Right atrium auricular region (tissue), 2 donors: ENCODE data around the gene PWP1. TPM values are rescaled to one million over a fixed set of nuclear protein-coding genes. Genes with fewer than 3 reads are reported as not detected.

Experiments used
- DNase-seq: peaks from one replicate; pipeline ENCODE4 v3.0.0-alpha.2; 2019; ENCODE audit warnings: low spot score
- H3K27ac ChIP-seq, 2 donors: fragments of 200-600 bp; sonication (generic); 1 replicate in 1 of 2; 2 replicates in 1 of 2; pipeline ENCODE4 v1.5.1; 2016 to 2019
- H3K27me3 ChIP-seq, 2 donors: fragments of 200-600 bp; sonication (generic); one replicate each; pipeline versions ENCODE4 v1.5.1 to v1.6.0; 2017 to 2019
- H3K36me3 ChIP-seq: fragments of 200-600 bp; sonication (generic); one replicate; pipeline ENCODE4 v1.5.1; 2016
- H3K4me1 ChIP-seq, 2 donors: fragments of 200-600 bp; sonication (generic); one replicate each; pipeline versions ENCODE4 v1.5.1 to v1.6.0; 2017 to 2019
- H3K4me3 ChIP-seq, 2 donors: fragments of 200-600 bp; sonication (generic); 1 replicate in 1 of 2; 2 replicates in 1 of 2; pipeline ENCODE4 v1.5.1; 2017 to 2019; ENCODE audit warnings: mild to moderate bottlenecking in 1 of 2, moderate library complexity in 1 of 2
- H3K9me3 ChIP-seq, 2 donors: fragments of 200-600 bp; sonication (generic); one replicate each; pipeline ENCODE4 v1.5.1; 2019
- CTCF ChIP-seq, 2 donors: fragments of 200-600 bp; sonication (generic); IDR thresholded peaks; one replicate each; pipeline ENCODE4 v1.5.1; 2019; ENCODE audit warnings: antibody characterized with exemption in 2 of 2
- total RNA-seq, 2 donors: library from RNA; depleted of rRNA; stranded (reverse); fragments of >200 nt; gene quantifications; one replicate each; pipeline ENCODE4 v1.1.0, GENCODE V29; 2016

Gene PWP1
- total RNA-seq, 2 donors from 2014 or later = 22.2 to 49.1 TPM

DNA sequence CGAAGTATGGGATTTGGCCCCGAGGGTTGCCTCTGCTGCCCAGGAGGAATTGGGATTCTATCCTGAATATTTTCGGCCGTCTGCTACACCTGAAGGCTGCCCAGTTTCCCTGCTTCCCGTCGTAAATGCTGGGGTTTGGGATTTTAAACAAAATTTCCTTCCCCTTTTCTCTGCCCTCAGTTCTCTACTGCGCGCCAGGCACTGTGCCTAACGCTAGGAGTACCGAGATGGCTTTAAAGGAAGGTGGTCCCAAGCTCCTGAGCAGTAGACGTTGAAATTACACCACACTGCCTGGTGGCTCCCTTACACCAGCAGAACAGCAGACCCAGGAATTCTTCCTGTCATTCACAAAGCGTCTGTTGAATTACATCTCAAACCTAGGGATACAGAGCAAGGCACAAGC, 75.9 kb downstream of the PWP1 start:
- H3K27me3 ChIP-seq = no peaks in the 10 kb centered on the region
- H3K27ac ChIP-seq = peak overlapping the region; percentile 51 to 57
- no peak for DNase-seq
- H3K9me3 ChIP-seq = no peaks in the 10 kb centered on the region
- no peak for TF ChIP-seq CTCF (IDR thresholded peaks at IDR 0.05)
- H3K4me3 ChIP-seq = peak overlapping the region; percentile 89 to 91
- H3K36me3 ChIP-seq = peaks cover 3% of the 10 kb centered on the region
- peaks cover 3 to 24% of the 10 kb centered on the region in 2 donors for H3K4me1 ChIP-seq

Other genes starting within 250 kb of the PWP1 start
- gene PRDM4, start 75.3 kb downstream of the PWP1 start, total RNA-seq = 10 to 100 TPM; 10.2 to 21.0 TPM
- gene ASCL4, start 88.9 kb downstream of the PWP1 start, total RNA-seq = not detected